Ovary (tissue), 9 donors: Measurements from ENCODE around the gene P4HA3. TPM values are rescaled to one million over a fixed set of nuclear protein-coding genes. Genes with fewer than 3 reads are reported as not detected.
A peak's percentile ranks its signal among the peaks of the same experiment; 100 is the strongest.

ENCODE experiments used
- DNase-seq, 5 donors: peaks; one replicate each; pipeline ENCODE4 v3.0.0-alpha.2; 2019 to 2020
- H3K27ac ChIP-seq, 2 donors: fragments of 200-600 bp; one replicate each; pipeline versions ENCODE4 v1.5.1 to v1.8.0; 2019 to 2022
- H3K27me3 ChIP-seq: fragments of 200-600 bp; one replicate; pipeline ENCODE4 v1.8.0; 2022
- H3K36me3 ChIP-seq: fragments of 200-600 bp; sonication (generic); one replicate; pipeline ENCODE4 v1.5.1; 2019
- H3K4me1 ChIP-seq: one replicate; pipeline ENCODE4 v1.8.1; 2013; ENCODE audit warnings: mild to moderate bottlenecking, moderate library complexity; ENCODE audit not compliant: insufficient read depth
- H3K4me3 ChIP-seq: fragments of 200-600 bp; sonication (generic); one replicate; pipeline ENCODE4 v1.5.1; 2017
- H3K9me3 ChIP-seq, 2 donors: fragments of 200-600 bp in 1 of 2; sonication (generic) in 1 of 2; one replicate each; pipeline versions ENCODE4 v1.5.1 to v1.8.1; 2013 to 2019; ENCODE audit warnings: mild to moderate bottlenecking in 1 of 2, moderate library complexity in 1 of 2
- EP300 ChIP-seq: sonication (generic); formaldehyde crosslinking; IDR thresholded peaks from one replicate; pipeline ENCODE4 v1.6.1; 2017; ENCODE audit warnings: antibody characterized with exemption
- POLR2A ChIP-seq: fragments of 450-650 bp; IDR thresholded peaks from one replicate; pipeline ENCODE4 v1.6.1; 2017; ENCODE audit warnings: antibody characterized with exemption, mild to moderate bottlenecking, moderate library complexity
- WGBS, 3 donors: extraction: QIAGEN DNeasy Blood & Tissue Kit in 1 of 3; methylation state at CpG; one replicate each; pipeline versions ENCODE4 v1.1.5 to v1.1.7; 2013 to 2017; 5-methylcytosine and 5-hydroxymethylcytosine counted together
- intact Hi-C, 4 donors: fragments of 100-400 bp; cut with DNase I; formaldehyde crosslinking; loops; one replicate each; pipeline versions ENCODE4 v1.11.0 to v1.15.1; 2022 to 2023
- polyA plus RNA-seq, 2 donors: library from polyadenylated mRNA; stranded (reverse); fragments of 200-250 nt in 1 of 2; fragments of 350-450 nt in 1 of 2; fragmentation: Illumina TruSeq in 1 of 2; extraction: RNeasy Lipid Tissue Mini Kit (QIAGEN cat#74804) in 1 of 2; gene quantifications; one replicate each; pipeline ENCODE4 v1.2.3, GENCODE V29; 2013 to 2014
- total RNA-seq, 7 donors: library from RNA; depleted of rRNA in 2 of 7; stranded (reverse); fragments of >200 nt in 2 of 7; fragmentation: NEBNext Ultra II Directional in 3 of 7; extraction: Animal tissue kit (Norgen Biotek cat#: 25700) in 3 of 7; gene quantifications; one replicate each; pipeline versions ENCODE4 v1.1.0 to v1.2.4, GENCODE V29; 2016 to 2023
- TF ChIP-seq, protein P1 (sequence below), 3 donors: fragments of 450-650 bp in 2 of 3; fragments of 200-600 bp in 1 of 3; IDR thresholded peaks; one replicate each; pipeline versions ENCODE4 v1.5.1 to v1.8.0; 2016 to 2022; ENCODE audit warnings: antibody characterized with exemption in 3 of 3, mild to moderate bottlenecking in 1 of 3
- donor health status: DM: no; HTN: no; CAD: no; lungs with moderate emphysema.
- donor health status: DM: no; HTN: no; CAD: no.
- donor health status: Bipolar disorder and iron deficiency.
- donor health status: DM: yes; HTN: yes; CAD: no.
- donor health status: DM: no; HTN: no; CAD: no.
- donor health status: DM: yes; HTN: yes; CAD: no.

Gene P4HA3
- total and polyA plus RNA-seq, 9 donors: 0.28 to 5.6 (median 1.0) TPM

- no peaks in the 10 kb centered on the region for H3K27me3 ChIP-seq
- TF ChIP-seq POLR2A (no peak), EP300 (no peak)
- TF ChIP-seq, protein P1, sequence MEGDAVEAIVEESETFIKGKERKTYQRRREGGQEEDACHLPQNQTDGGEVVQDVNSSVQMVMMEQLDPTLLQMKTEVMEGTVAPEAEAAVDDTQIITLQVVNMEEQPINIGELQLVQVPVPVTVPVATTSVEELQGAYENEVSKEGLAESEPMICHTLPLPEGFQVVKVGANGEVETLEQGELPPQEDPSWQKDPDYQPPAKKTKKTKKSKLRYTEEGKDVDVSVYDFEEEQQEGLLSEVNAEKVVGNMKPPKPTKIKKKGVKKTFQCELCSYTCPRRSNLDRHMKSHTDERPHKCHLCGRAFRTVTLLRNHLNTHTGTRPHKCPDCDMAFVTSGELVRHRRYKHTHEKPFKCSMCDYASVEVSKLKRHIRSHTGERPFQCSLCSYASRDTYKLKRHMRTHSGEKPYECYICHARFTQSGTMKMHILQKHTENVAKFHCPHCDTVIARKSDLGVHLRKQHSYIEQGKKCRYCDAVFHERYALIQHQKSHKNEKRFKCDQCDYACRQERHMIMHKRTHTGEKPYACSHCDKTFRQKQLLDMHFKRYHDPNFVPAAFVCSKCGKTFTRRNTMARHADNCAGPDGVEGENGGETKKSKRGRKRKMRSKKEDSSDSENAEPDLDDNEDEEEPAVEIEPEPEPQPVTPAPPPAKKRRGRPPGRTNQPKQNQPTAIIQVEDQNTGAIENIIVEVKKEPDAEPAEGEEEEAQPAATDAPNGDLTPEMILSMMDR (IDR thresholded peaks at IDR 0.05): no peak
- intact Hi-C loops: no loop called here
- DNase-seq: no peak
- WGBS, 3 donors: 97 to 98% (median 98%) methylated on average over 1 of the region's 1 CpG
- H3K36me3 ChIP-seq: no peaks in the 10 kb centered on the region
- no peaks in the 10 kb centered on the region for H3K9me3 ChIP-seq
- H3K27ac ChIP-seq: no peak overlapping the region
- H3K4me1 ChIP-seq: peaks cover 3% of the 10 kb centered on the region
- H3K4me3 ChIP-seq: no peak overlapping the region
These were observed 886 bp upstream of the P4HA3 start for GRCh38 chr11:74312326-74312725.

GRCh38 chr11:74310857-74311256 lies 583 bp downstream of the P4HA3 start:
- no peaks in the 10 kb centered on the region for H3K9me3 ChIP-seq
- intact Hi-C loops: no loop called here
- TF ChIP-seq POLR2A (no peak), EP300 (no peak)
- TF ChIP-seq, protein P1 (IDR thresholded peaks at IDR 0.05): no peak
- H3K4me3 ChIP-seq: peak overlapping the region; percentile 37
- no peak overlapping the region for H3K27ac ChIP-seq
- H3K27me3 ChIP-seq: no peaks in the 10 kb centered on the region
- peaks cover 3% of the 10 kb centered on the region for H3K4me1 ChIP-seq
- WGBS, 3 donors: 73 to 80% (median 76%) methylated on average over 11 of the region's 11 CpGs
- no peak for DNase-seq
- H3K36me3 ChIP-seq: no peaks in the 10 kb centered on the region

GRCh38 chr11:74307434-74307833 lies 4.0 kb downstream of the P4HA3 start:
- intact Hi-C loops: no loop called here
- no peak for DNase-seq

GRCh38 chr11:74306435-74307175 lies 4.8 kb downstream of the P4HA3 start:
- no peak for DNase-seq
- Histone ChIP-seq H3K36me3 (no peaks in the 10 kb centered on the region), H3K27ac (no peak overlapping the region), H3K4me3 (no peak overlapping the region), H3K27me3 (no peaks in the 10 kb centered on the region), H3K9me3 (no peaks in the 10 kb centered on the region), H3K4me1 (peaks cover 3% of the 10 kb centered on the region)
- TF ChIP-seq, protein P1 (IDR thresholded peaks at IDR 0.05): no peak
- TF ChIP-seq POLR2A (no peak), EP300 (no peak)
- WGBS, 3 donors: 61 to 71% (median 66%) methylated on average over 8 of the region's 8 CpGs
- intact Hi-C loops: no loop called here

More at GRCh38 chr11:74307434-74307833, 4.0 kb downstream of the P4HA3 start:
- H3K27me3 ChIP-seq: no peaks in the 10 kb centered on the region
- H3K4me3 ChIP-seq: no peak overlapping the region
- peaks cover 3% of the 10 kb centered on the region for H3K4me1 ChIP-seq
- no peaks in the 10 kb centered on the region for H3K9me3 ChIP-seq
- H3K36me3 ChIP-seq: no peaks in the 10 kb centered on the region
- TF ChIP-seq EP300 (no peak), POLR2A (no peak)
- TF ChIP-seq, protein P1 (IDR thresholded peaks at IDR 0.05): no peak
- 35 to 38% (median 38%) methylated on average over 1 of the region's 1 CpG for WGBS, 3 donors
- H3K27ac ChIP-seq: no peak overlapping the region
